Type B pancreatic cell (in vitro differentiated cells): Measurements from ENCODE around the gene LNX1. TPM values are rescaled to one million over a fixed set of nuclear protein-coding genes. Genes with fewer than 3 reads are reported as not detected.

Source experiments
- DNase-seq: peaks from one replicate; pipeline ENCODE4 v3.0.0; 2021; ENCODE audit warnings: mixed read lengths; ENCODE audit not compliant: unreplicated experiment; ENCODE audit errors: extremely low spot score
- H3K27ac Mint-ChIP-seq: 2 replicates; pipeline ENCODE4 v1.8.0; 2021; ENCODE audit warnings: mild to moderate bottlenecking, mixed read lengths
- H3K27me3 Mint-ChIP-seq: 2 replicates; pipeline ENCODE4 v1.8.0; 2021; ENCODE audit warnings: mixed read lengths
- H3K36me3 Mint-ChIP-seq: 2 replicates; pipeline ENCODE4 v1.8.0; 2021; ENCODE audit warnings: mixed read lengths
- H3K4me1 Mint-ChIP-seq: one replicate; pipeline ENCODE4 v1.8.0; 2021; ENCODE audit warnings: mixed read lengths; ENCODE audit not compliant: unreplicated experiment
- H3K4me3 Mint-ChIP-seq: 2 replicates; pipeline ENCODE4 v1.8.0; 2021; ENCODE audit warnings: mild to moderate bottlenecking, mixed read lengths
- H3K9me3 Mint-ChIP-seq: 2 replicates; pipeline ENCODE4 v1.8.0; 2021; ENCODE audit warnings: mixed read lengths
- CTCF ChIP-seq: fragments of 200-600 bp; sonication (generic); conservative IDR thresholded peaks from 2 replicates; pipeline ENCODE4 v1.5.0; 2021; ENCODE audit warnings: antibody characterized with exemption, mild to moderate bottlenecking
- total RNA-seq: library from RNA; stranded (reverse); gene quantifications from 2 replicates; pipeline ENCODE4 v1.2.1, GENCODE V29; 2021; ENCODE audit warnings: low replicate concordance

Gene LNX1
- total RNA-seq, 1 donor from 2014 or later = 5.3 TPM

- H3K27me3 Mint-ChIP-seq = no peaks in the 10 kb centered on the region
- TF ChIP-seq CTCF = no peak
- peaks cover 7% of the 10 kb centered on the region for H3K9me3 Mint-ChIP-seq
- no peak for DNase-seq
- no peak overlapping the region for H3K27ac Mint-ChIP-seq
- H3K4me1 Mint-ChIP-seq = no peaks in the 10 kb centered on the region
- H3K36me3 Mint-ChIP-seq = no peaks in the 10 kb centered on the region
- H3K4me3 Mint-ChIP-seq = no peak overlapping the region
These were observed 17.4 kb upstream of the LNX1 start for GRCh38 chr4:53608649-53609048.

DNA sequence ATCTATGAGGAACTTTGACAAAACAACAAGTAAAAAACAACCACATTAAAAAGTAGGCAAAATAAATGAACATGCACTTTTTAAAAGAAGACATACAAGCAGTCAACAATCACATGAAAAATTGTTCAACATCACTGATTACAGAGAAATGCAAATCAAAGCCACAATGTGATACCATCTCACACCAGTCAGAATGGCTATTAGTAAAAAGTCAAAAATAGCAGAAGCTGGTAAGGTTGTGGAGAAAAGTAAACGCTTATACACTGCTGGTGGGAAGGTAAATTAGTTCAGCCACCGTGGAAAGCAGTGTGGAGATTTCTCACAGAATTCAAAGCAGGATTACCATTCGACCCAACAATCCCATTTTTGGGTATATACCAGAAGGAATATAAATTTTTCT, 17.0 kb upstream of the LNX1 start:
- no peak for DNase-seq
- Mint-ChIP-seq H3K27ac (no peak overlapping the region), H3K4me1 (peaks cover 2% of the 10 kb centered on the region), H3K4me3 (no peak overlapping the region), H3K36me3 (no peaks in the 10 kb centered on the region), H3K27me3 (no peaks in the 10 kb centered on the region), H3K9me3 (peaks cover 7% of the 10 kb centered on the region)
- no peak for TF ChIP-seq CTCF

DNA sequence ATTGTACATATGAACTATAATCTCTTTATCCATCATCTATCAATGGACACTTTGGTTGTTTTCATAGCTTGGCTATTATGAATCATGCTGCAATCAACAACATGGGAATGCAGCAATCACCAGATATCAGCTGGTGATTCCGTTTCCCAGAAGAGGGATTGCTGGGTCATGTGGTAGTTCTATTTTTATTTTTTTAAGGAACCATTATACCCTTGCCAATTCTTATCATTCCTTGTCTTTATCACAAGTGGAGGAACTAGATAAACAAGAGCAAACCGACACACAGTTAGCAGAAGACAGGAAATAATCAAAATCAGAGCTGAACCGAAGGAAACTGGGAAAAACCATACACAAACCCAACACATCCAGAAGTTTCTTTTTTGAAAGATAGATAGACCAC, 14.5 kb upstream of the LNX1 start:
- peaks cover 7% of the 10 kb centered on the region for H3K9me3 Mint-ChIP-seq
- peaks cover 4% of the 10 kb centered on the region for H3K27me3 Mint-ChIP-seq
- peaks cover 11% of the 10 kb centered on the region for H3K4me1 Mint-ChIP-seq
- no peak for TF ChIP-seq CTCF
- no peaks in the 10 kb centered on the region for H3K36me3 Mint-ChIP-seq
- DNase-seq = no peak
- no peak overlapping the region for H3K4me3 Mint-ChIP-seq
- no peak overlapping the region for H3K27ac Mint-ChIP-seq

DNA sequence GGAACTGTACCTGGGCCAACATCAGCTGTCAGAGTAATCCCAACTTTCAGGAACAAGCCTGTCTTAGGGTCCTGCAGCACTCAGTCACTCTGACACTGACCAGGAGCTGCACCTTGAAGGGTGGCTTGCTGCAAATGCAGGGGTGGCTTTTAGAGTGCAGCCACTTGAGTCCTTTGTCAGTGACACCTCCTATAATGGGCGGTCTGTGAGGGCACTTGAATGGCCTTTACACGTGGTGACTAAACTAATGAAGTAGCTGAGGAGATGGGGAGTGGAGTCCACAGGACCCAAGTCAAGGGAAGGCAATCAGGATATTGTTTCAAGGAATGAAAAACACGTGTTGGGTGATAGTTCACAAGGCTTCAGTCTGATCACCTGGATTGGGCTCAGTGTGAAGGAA, 11.1 kb upstream of the LNX1 start:
- H3K9me3 Mint-ChIP-seq = no peaks in the 10 kb centered on the region
- peaks cover 4% of the 10 kb centered on the region for H3K27me3 Mint-ChIP-seq
- no peak overlapping the region for H3K4me3 Mint-ChIP-seq
- no peak for DNase-seq
- H3K27ac Mint-ChIP-seq = no peak overlapping the region
- TF ChIP-seq CTCF = no peak
- H3K4me1 Mint-ChIP-seq = peaks cover 11% of the 10 kb centered on the region
- no peaks in the 10 kb centered on the region for H3K36me3 Mint-ChIP-seq

- TF ChIP-seq CTCF = peak; percentile 57
- peaks cover 4% of the 10 kb centered on the region for H3K27me3 Mint-ChIP-seq
- peaks cover 11% of the 10 kb centered on the region for H3K4me1 Mint-ChIP-seq
- H3K9me3 Mint-ChIP-seq = no peaks in the 10 kb centered on the region
- no peak for DNase-seq
- no peak overlapping the region for H3K4me3 Mint-ChIP-seq
- H3K27ac Mint-ChIP-seq = no peak overlapping the region
- no peaks in the 10 kb centered on the region for H3K36me3 Mint-ChIP-seq
These were observed 10.0 kb upstream of the LNX1 start for GRCh38 chr4:53601251-53601764.

GRCh38 chr4:53599632-53600031, 8.3 kb upstream of the LNX1 start:
- no peak overlapping the region for H3K4me3 Mint-ChIP-seq
- no peak for TF ChIP-seq CTCF
- H3K36me3 Mint-ChIP-seq = no peaks in the 10 kb centered on the region
- peaks cover 11% of the 10 kb centered on the region for H3K4me1 Mint-ChIP-seq
- H3K9me3 Mint-ChIP-seq = no peaks in the 10 kb centered on the region
- peaks cover 4% of the 10 kb centered on the region for H3K27me3 Mint-ChIP-seq
- no peak for DNase-seq
- H3K27ac Mint-ChIP-seq = no peak overlapping the region
